Measurements from ENCODE around the gene COL23A1.

Gene COL23A1

GRCh38 chr5:178458140-178458539 lies 132.1 kb downstream of the COL23A1 start:
- no peak for DNase-seq (ENCODE audit: low spot score)

GRCh38 chr5:178457471-178457870 lies 132.7 kb downstream of the COL23A1 start:
- no peak for DNase-seq (ENCODE audit: low spot score)

GRCh38 chr5:178455480-178455835 lies 134.7 kb downstream of the COL23A1 start:
- DNase-seq (ENCODE audit: low spot score): no peak

- no peak for DNase-seq (ENCODE audit: low spot score)
Measured at GRCh38 chr5:178454821-178455479, 135.2 kb downstream of the COL23A1 start.

- no peak for DNase-seq (ENCODE audit: low spot score)
Measured at GRCh38 chr5:178454303-178454702, 135.9 kb downstream of the COL23A1 start.

GRCh38 chr5:178453224-178453623 lies 137.0 kb downstream of the COL23A1 start:
- no peak for DNase-seq (ENCODE audit: low spot score)

GRCh38 chr5:178450121-178451028 lies 139.8 kb downstream of the COL23A1 start:
- DNase-seq (ENCODE audit: low spot score): no peak

GRCh38 chr5:178449163-178450070 lies 140.8 kb downstream of the COL23A1 start:
- DNase-seq (ENCODE audit: low spot score): no peak

GRCh38 chr5:178445534-178445933 lies 144.7 kb downstream of the COL23A1 start:
- DNase-seq (ENCODE audit: low spot score): no peak

GRCh38 chr5:178442405-178443257 lies 147.6 kb downstream of the COL23A1 start:
- DNase-seq (ENCODE audit: low spot score): no peak

- no peak for DNase-seq (ENCODE audit: low spot score)
Measured at GRCh38 chr5:178441486-178442270, 148.5 kb downstream of the COL23A1 start.

GRCh38 chr5:178440181-178440580 lies 150.0 kb downstream of the COL23A1 start:
- DNase-seq (ENCODE audit: low spot score): no peak

GRCh38 chr5:178439493-178440180 lies 150.6 kb downstream of the COL23A1 start:
- DNase-seq (ENCODE audit: low spot score): no peak

GRCh38 chr5:178438796-178439195 lies 151.4 kb downstream of the COL23A1 start:
- DNase-seq (ENCODE audit: low spot score): no peak

- no peak for DNase-seq (ENCODE audit: low spot score)
Measured at GRCh38 chr5:178437386-178438075, 152.7 kb downstream of the COL23A1 start.

GRCh38 chr5:178436326-178436940 lies 153.8 kb downstream of the COL23A1 start:
- no peak for DNase-seq (ENCODE audit: low spot score)

GRCh38 chr5:178435321-178436238 lies 154.6 kb downstream of the COL23A1 start:
- DNase-seq (ENCODE audit: low spot score): no peak

GRCh38 chr5:178434851-178435250 lies 155.3 kb downstream of the COL23A1 start:
- DNase-seq (ENCODE audit: low spot score): no peak

All from NAMALWA (cell line).